Gastrocnemius medialis (tissue), 4 donors: ENCODE results near the gene MYOM1. TPM values are rescaled to one million over a fixed set of nuclear protein-coding genes. Genes with fewer than 3 reads are reported as not detected.

Experiments used
- ATAC-seq, 2 donors: fragments of 150-250 bp; one replicate each; pipeline ENCODE4 v1.9.1; 2016
- DNase-seq, 2 donors: peaks; one replicate each; pipeline ENCODE4 v3.0.0-alpha.2; 2019
- H3K27ac ChIP-seq, 4 donors: fragments of 200-600 bp; sonication (generic); 1 replicate in 1 of 4; 2 replicates in 3 of 4; pipeline ENCODE4 v1.5.1; 2016 to 2018; ENCODE audit warnings: mild to moderate bottlenecking in 2 of 4, moderate library complexity in 1 of 4
- H3K27me3 ChIP-seq, 3 donors: fragments of 200-600 bp; sonication (generic) in 2 of 3; 1 replicate in 1 of 3; 2 replicates in 2 of 3; pipeline versions ENCODE4 v1.5.1 to v1.6.0; 2016 to 2019; ENCODE audit warnings: mild to moderate bottlenecking in 1 of 3, moderate library complexity in 1 of 3
- H3K36me3 ChIP-seq, 2 donors: fragments of 200-600 bp; sonication (generic) in 1 of 2; one replicate each; pipeline ENCODE4 v1.5.1; 2017 to 2018
- H3K4me1 ChIP-seq, 2 donors: fragments of 200-600 bp; sonication (generic) in 1 of 2; one replicate each; pipeline ENCODE4 v1.5.1; 2016 to 2017; ENCODE audit warnings: mild to moderate bottlenecking in 2 of 2
- H3K4me3 ChIP-seq, 4 donors: fragments of 200-600 bp; sonication (generic) in 3 of 4; 1 replicate in 1 of 4; 2 replicates in 3 of 4; pipeline ENCODE4 v1.5.1; 2016 to 2019; ENCODE audit warnings: mild to moderate bottlenecking in 2 of 4
- H3K9me3 ChIP-seq, 3 donors: fragments of 200-600 bp; sonication (generic) in 2 of 3; 1 replicate in 1 of 3; 2 replicates in 2 of 3; pipeline ENCODE4 v1.5.1; 2016 to 2019
- CTCF ChIP-seq, 5 experiments: fragments of 450-650 bp in 3 of 5; fragments of 200-600 bp in 2 of 5; sonication (generic) in 2 of 5; IDR thresholded peaks in 4 of 5; conservative IDR thresholded peaks in 1 of 5; 1 replicate in 4 of 5; 2 replicates in 1 of 5; pipeline ENCODE4 v1.5.1; 2016 to 2019; ENCODE audit warnings: antibody characterized with exemption in 5 of 5, mild to moderate bottlenecking in 3 of 5, moderate library complexity in 3 of 5
- POLR2A ChIP-seq, 2 donors: fragments of 450-650 bp; IDR thresholded peaks; one replicate each; pipeline ENCODE4 v1.6.1; 2017; ENCODE audit warnings: antibody characterized with exemption in 2 of 2, mild to moderate bottlenecking in 2 of 2, moderate library complexity in 2 of 2
- in situ Hi-C, 4 donors: fragments of 200-750 bp; cut with MboI; loops; one replicate each; pipeline versions ENCODE4 v1.15.0 to v1.8.0; 2017; ENCODE audit warnings: low sequenced_read_pairs in 4 of 4
- intact Hi-C: fragments of 100-400 bp; cut with DNase I; formaldehyde crosslinking; loops from one replicate; pipeline ENCODE4 v1.15.1; 2023; ENCODE audit warnings: low total_unique reads
- total RNA-seq, 4 donors: library from RNA; depleted of rRNA; stranded (reverse); fragments of >200 nt; gene quantifications; one replicate each; pipeline versions ENCODE4 v1.1.0 to v1.2.3, GENCODE V29; 2016

Gene MYOM1
- total RNA-seq, 4 donors from 2014 or later: 245 to 307 (median 273) TPM

- Histone ChIP-seq H3K4me3 (no peak overlapping the region), H3K36me3 (peaks cover 0 to 28% of the 10 kb centered on the region in 2 donors), H3K4me1 (peaks cover 3 to 6% of the 10 kb centered on the region in 2 donors), H3K27ac (no peak overlapping the region), H3K27me3 (no peaks in the 10 kb centered on the region), H3K9me3 (no peaks in the 10 kb centered on the region)
- ATAC-seq (no peak), DNase-seq (no peak)
- intact Hi-C loops (no loop called here), in situ Hi-C loops (loop anchor here in 2 of 4 donors (25.0 kb wide), 2 partner anchors 113 to 188 kb away; partner anchors contain the start of gene LPIN2 (in 1 of the 2))
- TF ChIP-seq CTCF (IDR thresholded peaks at IDR 0.05 in 4 of 5, conservative IDR thresholded peaks at IDR 0.05 in 1 of 5) (no peak), POLR2A (IDR thresholded peaks at IDR 0.05) (no peak)
These were observed 94.9 kb downstream of the MYOM1 start for GRCh38 chr18:3124822-3125221.

GRCh38 chr18:3122851-3123250, 96.9 kb downstream of the MYOM1 start:
- in situ Hi-C loops: loop anchor here in 1 of 4 donors (25.0 kb wide), 1 partner anchor 111 kb away; the partner anchor contains the start of gene LPIN2
- peak overlapping the region; percentile 69 to 80 (median 74) for H3K27ac ChIP-seq
- DNase-seq: no peak
- no peak for ATAC-seq
- no peak overlapping the region for H3K4me3 ChIP-seq
- H3K4me1 ChIP-seq: peaks cover 3 to 8% of the 10 kb centered on the region in 2 donors
- intact Hi-C loops: no loop called here
- H3K27me3 ChIP-seq: no peaks in the 10 kb centered on the region
- H3K36me3 ChIP-seq: peaks cover 0 to 28% of the 10 kb centered on the region in 2 donors
- no peak for TF ChIP-seq POLR2A (IDR thresholded peaks at IDR 0.05)
- TF ChIP-seq CTCF (IDR thresholded peaks at IDR 0.05 in 4 of 5, conservative IDR thresholded peaks at IDR 0.05 in 1 of 5): no peak
- H3K9me3 ChIP-seq: no peaks in the 10 kb centered on the region

- Histone ChIP-seq H3K4me1 (peaks cover 3 to 8% of the 10 kb centered on the region in 2 donors), H3K4me3 (no peak overlapping the region), H3K27ac (peak overlapping the region; percentile 69 to 80 (median 74)), H3K27me3 (no peaks in the 10 kb centered on the region), H3K9me3 (no peaks in the 10 kb centered on the region), H3K36me3 (peaks cover 0 to 25% of the 10 kb centered on the region in 2 donors)
- intact Hi-C loops: no loop called here
- no peak for TF ChIP-seq CTCF (IDR thresholded peaks at IDR 0.05 in 4 of 5, conservative IDR thresholded peaks at IDR 0.05 in 1 of 5)
- no peak for TF ChIP-seq POLR2A (IDR thresholded peaks at IDR 0.05)
- in situ Hi-C loops: loop anchor here in 1 of 4 donors (25.0 kb wide), 1 partner anchor 109 kb away; the partner anchor contains the start of gene LPIN2
- ATAC-seq: no peak
- no peak for DNase-seq
These were observed 98.5 kb downstream of the MYOM1 start for GRCh38 chr18:3121259-3121658.

GRCh38 chr18:3120356-3120755, 99.4 kb downstream of the MYOM1 start:
- peaks cover 0 to 26% of the 10 kb centered on the region in 2 donors for H3K36me3 ChIP-seq
- no peak for TF ChIP-seq POLR2A (IDR thresholded peaks at IDR 0.05)
- no peak for TF ChIP-seq CTCF (IDR thresholded peaks at IDR 0.05 in 4 of 5, conservative IDR thresholded peaks at IDR 0.05 in 1 of 5)
- H3K9me3 ChIP-seq: no peaks in the 10 kb centered on the region
- in situ Hi-C loops: loop anchor here in 1 of 4 donors (25.0 kb wide), 1 partner anchor 108 kb away; the partner anchor contains the start of gene LPIN2
- DNase-seq (no peak), ATAC-seq (no peak)
- no peak overlapping the region for H3K4me3 ChIP-seq
- peaks cover 8% of the 10 kb centered on the region in 2 donors for H3K4me1 ChIP-seq
- H3K27me3 ChIP-seq: no peaks in the 10 kb centered on the region
- intact Hi-C loops: no loop called here
- peak overlapping the region; percentile 69 to 80 (median 74) for H3K27ac ChIP-seq
